SH-SY5Y (cell line): ENCODE results near the gene DEFB124.

Experiments used
- GATA2 ChIP-seq: IDR thresholded peaks from 2 replicates; pipeline ENCODE4 v1.6.1; 2011; ENCODE audit warnings: mild to moderate bottlenecking, low read depth, low read length
- GATA3 ChIP-seq: IDR thresholded peaks from 2 replicates; pipeline ENCODE4 v1.6.1; 2011; ENCODE audit warnings: low read depth, mild to moderate bottlenecking, low read length, moderate library complexity

DNA sequence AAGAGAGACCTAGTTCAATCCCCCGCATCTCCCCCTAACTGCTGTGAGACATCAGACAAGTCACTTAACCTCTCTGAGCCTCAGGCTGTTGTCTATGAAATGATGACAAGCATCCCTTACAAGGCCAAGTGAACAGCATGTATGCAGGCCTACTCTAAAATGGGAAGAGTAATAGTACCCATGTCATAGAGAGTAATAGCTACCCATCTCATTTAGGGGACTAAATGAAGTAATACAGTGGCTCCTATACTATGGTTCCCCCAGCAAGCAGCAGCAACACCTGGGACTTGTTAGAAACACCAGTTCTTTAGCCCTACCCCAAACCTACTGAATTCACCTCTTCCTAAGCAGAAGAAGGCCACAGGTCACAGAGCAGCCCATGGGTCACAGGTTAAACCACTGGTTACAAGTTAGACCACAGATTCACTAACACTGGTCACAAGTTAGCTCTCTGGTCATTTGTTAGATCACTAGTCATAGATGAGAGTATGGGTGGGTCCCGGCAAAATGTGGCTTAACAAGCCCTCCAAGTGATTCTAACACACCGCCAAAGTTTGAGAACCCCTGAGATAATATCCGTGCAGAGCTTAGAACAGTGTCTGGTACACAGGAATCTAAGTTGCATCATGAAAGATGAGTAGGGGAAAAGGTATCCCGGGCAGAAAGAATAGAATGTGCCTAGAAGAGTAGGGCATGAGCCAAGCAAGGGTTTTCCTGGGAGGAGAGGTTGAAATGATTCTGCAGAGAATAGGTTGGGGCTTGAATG lies 1.4 kb downstream of the DEFB124 start:
- TF ChIP-seq GATA2 (no peak), GATA3 (no peak)
